Breast epithelium (tissue), 4 donors: ENCODE measurements around the gene PTPRN2. TPM values are rescaled to one million over a fixed set of nuclear protein-coding genes. Genes with fewer than 3 reads are reported as not detected.

Experiments used
- DNase-seq, 2 donors: peaks; one replicate each; pipeline ENCODE4 v3.0.0-alpha.2; 2019; ENCODE audit warnings: low spot score in 2 of 2
- H3K27ac ChIP-seq, 2 donors: fragments of 200-600 bp; sonication (generic) in 1 of 2; one replicate each; pipeline ENCODE4 v1.5.1; 2016 to 2019; ENCODE audit warnings: mild to moderate bottlenecking in 1 of 2
- H3K27me3 ChIP-seq, 2 donors: fragments of 200-600 bp; sonication (generic) in 1 of 2; one replicate each; pipeline versions ENCODE4 v1.5.1 to v1.6.0; 2017 to 2019; ENCODE audit warnings: control low read depth in 1 of 2, mild to moderate bottlenecking in 1 of 2
- H3K36me3 ChIP-seq: fragments of 200-600 bp; one replicate; pipeline ENCODE4 v1.5.1; 2019
- H3K4me1 ChIP-seq, 2 donors: fragments of 200-600 bp; sonication (generic); one replicate each; pipeline ENCODE4 v1.5.1; 2016 to 2019; ENCODE audit warnings: control low read depth in 1 of 2
- H3K4me3 ChIP-seq, 3 donors: fragments of 200-600 bp; sonication (generic); 1 replicate in 2 of 3; 2 replicates in 1 of 3; pipeline ENCODE4 v1.5.1; 2016 to 2019; ENCODE audit warnings: mild to moderate bottlenecking in 3 of 3, moderate library complexity in 2 of 3
- H3K9me3 ChIP-seq, 2 donors: fragments of 200-600 bp; sonication (generic) in 1 of 2; one replicate each; pipeline ENCODE4 v1.5.1; 2016 to 2019; ENCODE audit warnings: control low read depth in 1 of 2
- CTCF ChIP-seq, 3 donors: fragments of 450-650 bp; IDR thresholded peaks; one replicate each; pipeline ENCODE4 v1.5.1; 2016 to 2017; ENCODE audit warnings: antibody characterized with exemption in 3 of 3, mild to moderate bottlenecking in 3 of 3, moderate library complexity in 3 of 3
- POLR2A ChIP-seq: fragments of 450-650 bp; IDR thresholded peaks from one replicate; pipeline ENCODE4 v1.6.1; 2016; ENCODE audit warnings: antibody characterized with exemption, mild to moderate bottlenecking, moderate library complexity
- POLR2AphosphoS5 ChIP-seq, 3 donors: sonication (generic); formaldehyde crosslinking; IDR thresholded peaks; one replicate each; pipeline ENCODE4 v1.6.1; 2017; ENCODE audit warnings: antibody characterized with exemption in 3 of 3
- intact Hi-C: fragments of 100-400 bp; cut with DNase I; formaldehyde crosslinking; loops from one replicate; pipeline ENCODE4 v1.15.1; 2023; ENCODE audit warnings: low total_unique reads
- total RNA-seq, 3 donors: library from RNA; depleted of rRNA; stranded (reverse); fragments of >200 nt; gene quantifications; one replicate each; pipeline ENCODE4 v1.1.0, GENCODE V29; 2016

The PTPRN2 gene
- total RNA-seq, 3 donors from 2014 or later = 1.6 to 2.2 (median 2.2) TPM

- intact Hi-C loops = no loop called here
- H3K36me3 ChIP-seq = no peaks in the 10 kb centered on the region
- TF ChIP-seq POLR2AphosphoS5 (IDR thresholded peaks at IDR 0.05) (no peak), POLR2A (no peak)
- no peaks in the 10 kb centered on the region for H3K4me1 ChIP-seq
- H3K27ac ChIP-seq = no peak overlapping the region
- DNase-seq = no peak
- H3K9me3 ChIP-seq = no peaks in the 10 kb centered on the region
- H3K27me3 ChIP-seq = peaks cover 7 to 70% of the 10 kb centered on the region in 2 donors
- H3K4me3 ChIP-seq = no peak overlapping the region
These were observed 905.3 kb downstream of the PTPRN2 start for GRCh38 chr7:157682064-157682945.

- H3K27me3 ChIP-seq = peaks cover 3 to 66% of the 10 kb centered on the region in 2 donors
- TF ChIP-seq POLR2AphosphoS5 (IDR thresholded peaks at IDR 0.05) = no peak
- intact Hi-C loops = no loop called here
- H3K36me3 ChIP-seq = no peaks in the 10 kb centered on the region
- no peaks in the 10 kb centered on the region for H3K4me1 ChIP-seq
- no peak overlapping the region for H3K4me3 ChIP-seq
- H3K9me3 ChIP-seq = no peaks in the 10 kb centered on the region
- no peak for DNase-seq
- H3K27ac ChIP-seq = no peak overlapping the region
These were observed 908.0 kb downstream of the PTPRN2 start for GRCh38 chr7:157679607-157680006.

- Histone ChIP-seq H3K4me1 (no peaks in the 10 kb centered on the region), H3K36me3 (no peaks in the 10 kb centered on the region), H3K9me3 (no peaks in the 10 kb centered on the region), H3K4me3 (no peak overlapping the region), H3K27me3 (peaks cover 0 to 64% of the 10 kb centered on the region in 2 donors), H3K27ac (no peak overlapping the region)
- intact Hi-C loops = no loop called here
- no peak for DNase-seq
- TF ChIP-seq POLR2A (no peak), CTCF (IDR thresholded peaks at IDR 0.05) (no peak), POLR2AphosphoS5 (IDR thresholded peaks at IDR 0.05) (no peak)
These were observed 909.1 kb downstream of the PTPRN2 start for GRCh38 chr7:157678501-157678900.

- H3K27me3 ChIP-seq = peaks cover 0 to 52% of the 10 kb centered on the region in 2 donors
- no peaks in the 10 kb centered on the region for H3K4me1 ChIP-seq
- no peaks in the 10 kb centered on the region for H3K9me3 ChIP-seq
- DNase-seq = no peak
- TF ChIP-seq POLR2A (no peak), POLR2AphosphoS5 (IDR thresholded peaks at IDR 0.05) (no peak), CTCF (IDR thresholded peaks at IDR 0.05) (no peak)
- intact Hi-C loops = no loop called here
- no peak overlapping the region for H3K27ac ChIP-seq
- H3K36me3 ChIP-seq = no peaks in the 10 kb centered on the region
- no peak overlapping the region for H3K4me3 ChIP-seq
These were observed 911.0 kb downstream of the PTPRN2 start for GRCh38 chr7:157676456-157677255.

GRCh38 chr7:157676001-157676400, 911.6 kb downstream of the PTPRN2 start:
- Histone ChIP-seq H3K4me3 (no peak overlapping the region), H3K27ac (no peak overlapping the region), H3K4me1 (no peaks in the 10 kb centered on the region), H3K9me3 (no peaks in the 10 kb centered on the region), H3K36me3 (no peaks in the 10 kb centered on the region), H3K27me3 (peaks cover 0 to 56% of the 10 kb centered on the region in 2 donors)
- no peak for DNase-seq
- TF ChIP-seq POLR2A (no peak), POLR2AphosphoS5 (IDR thresholded peaks at IDR 0.05) (no peak)
- intact Hi-C loops = no loop called here

- no peak for DNase-seq
- Histone ChIP-seq H3K27me3 (peaks cover 0 to 56% of the 10 kb centered on the region in 2 donors), H3K4me3 (no peak overlapping the region), H3K36me3 (no peaks in the 10 kb centered on the region), H3K27ac (no peak overlapping the region), H3K4me1 (no peaks in the 10 kb centered on the region), H3K9me3 (no peaks in the 10 kb centered on the region)
- intact Hi-C loops = no loop called here
- TF ChIP-seq POLR2AphosphoS5 (IDR thresholded peaks at IDR 0.05) (no peak), CTCF (IDR thresholded peaks at IDR 0.05) (no peak), POLR2A (no peak)
These were observed 912.1 kb downstream of the PTPRN2 start for GRCh38 chr7:157675427-157675927.
